Type B pancreatic cell (in vitro differentiated cells): Measurements from ENCODE around the gene MRM3. TPM values are rescaled to one million over a fixed set of nuclear protein-coding genes. Genes with fewer than 3 reads are reported as not detected.

Experiments used
- DNase-seq: peaks from one replicate; pipeline ENCODE4 v3.0.0; 2021; ENCODE audit warnings: mixed read lengths; ENCODE audit not compliant: unreplicated experiment; ENCODE audit errors: extremely low spot score
- H3K27ac Mint-ChIP-seq: 2 replicates; pipeline ENCODE4 v1.8.0; 2021; ENCODE audit warnings: mild to moderate bottlenecking, mixed read lengths
- H3K27me3 Mint-ChIP-seq: 2 replicates; pipeline ENCODE4 v1.8.0; 2021; ENCODE audit warnings: mixed read lengths
- H3K36me3 Mint-ChIP-seq: 2 replicates; pipeline ENCODE4 v1.8.0; 2021; ENCODE audit warnings: mixed read lengths
- H3K4me1 Mint-ChIP-seq: one replicate; pipeline ENCODE4 v1.8.0; 2021; ENCODE audit warnings: mixed read lengths; ENCODE audit not compliant: unreplicated experiment
- H3K4me3 Mint-ChIP-seq: 2 replicates; pipeline ENCODE4 v1.8.0; 2021; ENCODE audit warnings: mild to moderate bottlenecking, mixed read lengths
- H3K9me3 Mint-ChIP-seq: 2 replicates; pipeline ENCODE4 v1.8.0; 2021; ENCODE audit warnings: mixed read lengths
- long read RNA-seq: library from polyadenylated mRNA; unstranded; transcript quantifications from one replicate; pipeline ENCODE4 v2.0.0, GENCODE V29; 2020
- total RNA-seq: library from RNA; stranded (reverse); gene quantifications from 2 replicates; pipeline ENCODE4 v1.2.1, GENCODE V29; 2021; ENCODE audit warnings: low replicate concordance
- TF ChIP-seq, protein P1 (sequence below): fragments of 200-600 bp; sonication (generic); conservative IDR thresholded peaks from 2 replicates; pipeline ENCODE4 v1.5.0; 2021; ENCODE audit warnings: antibody characterized with exemption, mild to moderate bottlenecking

Gene MRM3, protein sequence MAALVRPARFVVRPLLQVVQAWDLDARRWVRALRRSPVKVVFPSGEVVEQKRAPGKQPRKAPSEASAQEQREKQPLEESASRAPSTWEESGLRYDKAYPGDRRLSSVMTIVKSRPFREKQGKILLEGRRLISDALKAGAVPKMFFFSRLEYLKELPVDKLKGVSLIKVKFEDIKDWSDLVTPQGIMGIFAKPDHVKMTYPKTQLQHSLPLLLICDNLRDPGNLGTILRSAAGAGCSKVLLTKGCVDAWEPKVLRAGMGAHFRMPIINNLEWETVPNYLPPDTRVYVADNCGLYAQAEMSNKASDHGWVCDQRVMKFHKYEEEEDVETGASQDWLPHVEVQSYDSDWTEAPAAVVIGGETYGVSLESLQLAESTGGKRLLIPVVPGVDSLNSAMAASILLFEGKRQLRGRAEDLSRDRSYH
- 17.7 and 21.3 TPM in 2 replicates for total RNA-seq
- long read RNA-seq, transcript MRM3-201 (4 exons, 1,809 nt): major isoform, 59 of 71 reads
- long read RNA-seq, transcript MRM3-203 (3 exons, 727 nt): minor isoform, 6 of 71 reads
- long read RNA-seq, partial matches to known transcripts: 0 of 71 reads
- long read RNA-seq, other reads (novel, unspliced or antisense): 2 of 71 reads

DNA sequence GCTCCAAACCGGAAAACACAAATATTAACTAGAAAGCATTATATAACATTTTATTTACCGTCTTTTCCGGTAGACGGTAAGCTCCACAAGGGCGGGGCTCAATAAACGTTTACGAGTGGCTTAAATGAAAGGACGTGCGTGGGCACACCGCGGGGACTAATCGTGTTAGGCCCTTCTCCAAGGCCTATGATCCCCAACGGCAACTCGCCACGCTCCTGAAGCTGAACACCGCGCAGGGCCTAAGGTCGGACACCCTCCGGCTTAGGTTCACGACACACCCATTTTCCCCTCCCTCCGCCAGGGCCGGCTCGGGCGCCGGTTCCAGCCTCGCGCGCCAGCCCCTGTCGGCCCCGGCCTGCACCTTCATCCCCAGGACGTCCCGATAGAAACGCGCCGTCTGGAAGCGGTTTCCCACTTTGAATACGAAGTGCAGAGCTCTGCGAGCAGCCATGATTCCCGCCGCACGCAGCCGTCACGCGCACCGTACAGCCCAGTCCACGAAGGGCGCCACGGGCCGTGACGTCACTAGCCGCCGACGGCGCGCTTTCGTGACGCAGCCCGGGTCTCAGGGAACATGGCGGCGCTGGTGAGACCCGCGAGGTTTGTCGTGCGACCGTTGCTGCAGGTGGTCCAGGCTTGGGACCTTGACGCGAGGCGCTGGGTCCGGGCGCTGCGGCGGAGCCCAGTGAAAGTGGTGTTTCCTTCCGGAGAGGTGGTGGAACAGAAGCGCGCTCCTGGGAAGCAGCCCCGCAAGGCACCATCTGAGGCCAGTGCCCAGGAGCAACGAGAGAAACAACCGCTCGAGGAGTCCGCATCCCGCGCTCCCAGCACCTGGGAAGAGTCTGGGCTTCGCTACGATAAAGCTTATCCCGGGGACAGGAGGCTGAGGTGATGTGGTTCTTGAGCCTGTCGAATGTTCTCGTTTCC lies at the start of gene MRM3, which contains the start of gene GLOD4:
MRM3 (plus strand) TSS at position 549 of the 927 bp plus-strand sequence; CDS start at position 575, 26 bp downstream.
GLOD4 (minus strand) TSS at position 476 of the 927 bp plus-strand sequence; CDS start at position 451, 25 bp downstream.
- H3K4me1 Mint-ChIP-seq: peaks cover 16% of the 10 kb centered on the region
- TF ChIP-seq, protein P1, sequence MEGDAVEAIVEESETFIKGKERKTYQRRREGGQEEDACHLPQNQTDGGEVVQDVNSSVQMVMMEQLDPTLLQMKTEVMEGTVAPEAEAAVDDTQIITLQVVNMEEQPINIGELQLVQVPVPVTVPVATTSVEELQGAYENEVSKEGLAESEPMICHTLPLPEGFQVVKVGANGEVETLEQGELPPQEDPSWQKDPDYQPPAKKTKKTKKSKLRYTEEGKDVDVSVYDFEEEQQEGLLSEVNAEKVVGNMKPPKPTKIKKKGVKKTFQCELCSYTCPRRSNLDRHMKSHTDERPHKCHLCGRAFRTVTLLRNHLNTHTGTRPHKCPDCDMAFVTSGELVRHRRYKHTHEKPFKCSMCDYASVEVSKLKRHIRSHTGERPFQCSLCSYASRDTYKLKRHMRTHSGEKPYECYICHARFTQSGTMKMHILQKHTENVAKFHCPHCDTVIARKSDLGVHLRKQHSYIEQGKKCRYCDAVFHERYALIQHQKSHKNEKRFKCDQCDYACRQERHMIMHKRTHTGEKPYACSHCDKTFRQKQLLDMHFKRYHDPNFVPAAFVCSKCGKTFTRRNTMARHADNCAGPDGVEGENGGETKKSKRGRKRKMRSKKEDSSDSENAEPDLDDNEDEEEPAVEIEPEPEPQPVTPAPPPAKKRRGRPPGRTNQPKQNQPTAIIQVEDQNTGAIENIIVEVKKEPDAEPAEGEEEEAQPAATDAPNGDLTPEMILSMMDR: peak; percentile 56
- peak within 1 kb of the TSS; percentile 98 for H3K4me3 Mint-ChIP-seq
- no peaks in the 10 kb centered on the region for H3K27me3 Mint-ChIP-seq
- H3K27ac Mint-ChIP-seq: peak within 1 kb of the TSS; percentile 99
- peaks cover 7% of the 10 kb centered on the region for H3K36me3 Mint-ChIP-seq
- H3K9me3 Mint-ChIP-seq: no peaks in the 10 kb centered on the region
- DNase-seq: peak; percentile 97

DNA sequence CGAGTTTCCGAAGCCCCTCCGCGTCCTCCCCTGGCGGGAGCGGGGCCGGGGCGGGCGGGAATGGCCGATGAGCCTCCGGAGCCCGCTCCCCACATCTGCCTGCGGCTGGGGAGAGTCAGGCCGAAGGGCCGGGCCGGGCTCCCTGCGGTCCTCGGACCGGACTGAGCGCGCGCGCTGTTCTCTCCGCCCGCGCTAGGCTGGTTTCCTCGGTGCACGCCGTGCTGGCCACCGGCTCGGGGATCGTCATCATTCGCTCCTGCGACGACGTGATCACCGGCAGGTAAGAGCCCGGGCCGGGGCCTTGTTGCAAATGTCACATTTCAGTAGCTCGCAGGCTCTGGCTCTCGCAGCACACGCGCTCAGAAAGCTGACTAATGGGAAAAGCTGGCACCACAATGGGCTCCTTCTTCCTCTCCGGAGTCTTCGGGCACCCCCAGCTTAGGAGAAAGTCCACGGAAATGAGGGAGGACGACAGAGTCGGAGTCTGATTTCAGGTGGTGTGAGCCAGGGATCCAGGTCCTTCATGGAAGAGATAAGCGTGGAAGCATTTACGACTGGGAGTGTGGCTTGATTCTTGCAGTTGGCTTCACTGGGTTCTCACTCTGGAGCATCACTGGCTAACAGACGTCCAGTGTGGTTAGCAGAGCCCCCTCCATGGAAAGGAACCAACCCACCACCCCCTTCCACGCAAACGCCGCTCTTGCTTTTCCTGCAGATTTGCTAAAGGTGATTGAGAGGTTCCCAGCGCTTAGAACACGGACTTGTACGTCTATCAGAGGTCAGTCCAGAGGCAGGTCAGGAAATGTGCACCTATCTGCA lies 49.0 kb upstream of the MRM3 start:
- H3K4me1 Mint-ChIP-seq: peaks cover 19% of the 10 kb centered on the region
- H3K36me3 Mint-ChIP-seq: peaks cover 11% of the 10 kb centered on the region
- no peaks in the 10 kb centered on the region for H3K9me3 Mint-ChIP-seq
- peak overlapping the region; percentile 94 for H3K4me3 Mint-ChIP-seq
- H3K27me3 Mint-ChIP-seq: no peaks in the 10 kb centered on the region
- peak; percentile 74 for DNase-seq
- TF ChIP-seq, protein P1: no peak
- peak overlapping the region; percentile 86 for H3K27ac Mint-ChIP-seq

DNA sequence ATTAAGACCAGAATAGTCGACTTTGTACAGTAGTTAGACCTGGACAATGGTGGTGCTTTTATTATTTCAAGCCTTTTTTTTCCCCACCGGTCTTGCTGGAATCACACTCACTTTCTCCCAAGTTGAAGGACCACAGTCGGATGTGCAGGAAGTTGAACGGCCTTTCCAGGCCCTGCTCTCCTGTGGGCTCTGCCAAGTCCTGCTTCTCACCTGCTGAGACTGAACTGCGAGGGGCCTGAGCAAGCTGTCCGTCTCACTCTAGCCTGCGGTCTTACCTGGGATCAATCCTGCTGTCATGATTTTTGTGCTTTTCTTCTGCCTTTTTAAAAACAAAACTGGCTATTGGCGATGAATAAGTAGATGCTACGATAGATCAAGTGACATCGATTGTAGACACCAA lies 48.4 kb upstream of the MRM3 start:
- Mint-ChIP-seq H3K9me3 (no peaks in the 10 kb centered on the region), H3K4me1 (peaks cover 19% of the 10 kb centered on the region), H3K4me3 (peak overlapping the region; percentile 94), H3K27ac (peak overlapping the region; percentile 86), H3K27me3 (no peaks in the 10 kb centered on the region), H3K36me3 (peaks cover 11% of the 10 kb centered on the region)
- TF ChIP-seq, protein P1: no peak
- DNase-seq: no peak

DNA sequence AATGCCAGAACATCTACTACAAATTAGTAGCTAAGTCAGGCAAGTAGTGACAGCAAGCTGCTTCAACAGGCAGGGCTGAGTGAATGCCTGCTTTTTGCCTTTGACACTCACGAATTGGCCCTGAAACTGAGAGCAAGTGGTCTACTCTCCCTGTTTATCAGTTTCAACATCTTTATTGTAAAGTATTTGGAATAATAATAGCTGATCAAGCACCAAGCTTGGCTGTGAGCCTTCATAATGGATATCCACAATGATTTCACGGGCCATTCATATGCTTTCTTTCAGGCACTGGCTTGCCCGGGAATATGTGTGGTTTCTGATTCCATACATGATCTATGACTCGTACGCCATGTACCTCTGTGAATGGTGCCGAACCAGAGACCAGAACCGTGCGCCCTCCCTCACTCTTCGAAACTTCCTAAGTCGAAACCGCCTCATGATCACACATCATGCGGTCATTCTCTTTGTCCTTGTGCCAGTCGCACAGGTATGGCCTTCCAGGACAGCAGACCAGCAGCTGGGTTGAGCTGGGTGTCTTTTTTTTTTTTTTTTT lies 44.5 kb upstream of the MRM3 start:
- peaks cover 30% of the 10 kb centered on the region for H3K36me3 Mint-ChIP-seq
- TF ChIP-seq, protein P1: no peak
- H3K4me1 Mint-ChIP-seq: peaks cover 14% of the 10 kb centered on the region
- H3K9me3 Mint-ChIP-seq: no peaks in the 10 kb centered on the region
- H3K4me3 Mint-ChIP-seq: no peak overlapping the region
- H3K27me3 Mint-ChIP-seq: no peaks in the 10 kb centered on the region
- DNase-seq: no peak
- H3K27ac Mint-ChIP-seq: no peak overlapping the region
